DND-41 (cell line): ENCODE results near the gene SLC2A11.
A peak's percentile ranks its signal among the peaks of the same experiment; 100 is the strongest.

Experiments
- ATAC-seq: fragments of 200-7000 bp; cut with Tn5 transposase; 3 replicates; pipeline ENCODE4 v1.9.1; 2021; ENCODE audit warnings: low read depth; ENCODE audit not compliant: insufficient read depth
- DNase-seq: peaks from one replicate; pipeline ENCODE4 v3.0.0-alpha.2; 2020
- H2AFZ ChIP-seq: 2 replicates; pipeline ENCODE4 v1.6.0; 2012; ENCODE audit warnings: low read depth, low read length
- H3K27ac ChIP-seq: 2 replicates; pipeline ENCODE4 v1.5.1; 2012; ENCODE audit warnings: low read length, inconsistent platforms
- H3K27me3 ChIP-seq: fragments of 200-600 bp; sonication (generic); 2 replicates; pipeline ENCODE4 v1.6.0; 2012; ENCODE audit warnings: low read length, mild to moderate bottlenecking, inconsistent platforms; ENCODE audit not compliant: insufficient read depth, poor library complexity
- H3K36me3 ChIP-seq: 2 replicates; pipeline ENCODE4 v1.5.1; 2012; ENCODE audit warnings: low read length, inconsistent platforms; ENCODE audit not compliant: insufficient read depth
- H3K4me1 ChIP-seq: 2 replicates; pipeline ENCODE4 v1.5.1; 2012; ENCODE audit warnings: mild to moderate bottlenecking, low read length; ENCODE audit not compliant: insufficient read depth
- H3K4me2 ChIP-seq: 2 replicates; pipeline ENCODE4 v1.6.0; 2012; ENCODE audit warnings: mild to moderate bottlenecking, moderate library complexity, low read length, inconsistent platforms; ENCODE audit not compliant: insufficient read depth
- H3K4me3 ChIP-seq, 2 experiments: fragments of 200-600 bp in 1 of 2; shearing (Covaris generic) in 1 of 2; 2 replicates each; pipeline ENCODE4 v1.5.1; 2012 to 2016; ENCODE audit warnings: inconsistent platforms in 2 of 2, low read length in 2 of 2, mild to moderate bottlenecking in 2 of 2, low read depth in 1 of 2, moderate library complexity in 1 of 2
- H3K79me2 ChIP-seq: 2 replicates; pipeline ENCODE4 v1.6.0; 2012; ENCODE audit warnings: low read length, inconsistent platforms; ENCODE audit not compliant: insufficient read depth
- H3K9ac ChIP-seq: 2 replicates; pipeline ENCODE4 v1.6.0; 2012; ENCODE audit warnings: low read depth, mild to moderate bottlenecking, inconsistent platforms, low read length, moderate library complexity
- H3K9me3 ChIP-seq: 2 replicates; pipeline ENCODE4 v1.5.1; 2012; ENCODE audit warnings: low read length, moderate library complexity, mild to moderate bottlenecking, inconsistent platforms; ENCODE audit not compliant: insufficient read depth, severe bottlenecking
- H4K20me1 ChIP-seq: 2 replicates; pipeline ENCODE4 v1.6.0; 2012; ENCODE audit warnings: low read length; ENCODE audit not compliant: insufficient read depth
- CTCF ChIP-seq: IDR thresholded peaks from 2 replicates; pipeline ENCODE4 v1.5.1; 2012; ENCODE audit warnings: borderline replicate concordance, low read length, moderate library complexity, mild to moderate bottlenecking; ENCODE audit not compliant: poor library complexity, severe bottlenecking; ENCODE audit errors: extremely low read depth
- EZH2 ChIP-seq: IDR thresholded peaks from 3 replicates; pipeline ENCODE4 v1.6.1; 2012; ENCODE audit warnings: borderline replicate concordance, low read depth, mild to moderate bottlenecking, moderate library complexity, low read length, inconsistent platforms; ENCODE audit not compliant: severe bottlenecking

SLC2A11 gene

GRCh38 chr22:23849009-23850006 is 8.4 kb upstream of the SLC2A11 start:
- Histone ChIP-seq H4K20me1 (no peaks in the 10 kb centered on the region), H3K9ac (peak overlapping the region; percentile 44), H3K79me2 (no peaks in the 10 kb centered on the region), H2AFZ (peak overlapping the region; percentile 78), H3K4me3 (peak overlapping the region in 1 of 2 experiments; percentile 43; a peak in 2 of 4 replicates), H3K36me3 (no peaks in the 10 kb centered on the region), H3K4me1 (peaks cover 10% of the 10 kb centered on the region), H3K27ac (no peak overlapping the region), H3K9me3 (no peaks in the 10 kb centered on the region), H3K4me2 (peak overlapping the region; percentile 56), H3K27me3 (no peaks in the 10 kb centered on the region)
- peak; percentile 87 for DNase-seq
- TF ChIP-seq EZH2 (no peak), CTCF (peak; percentile 94)
- ATAC-seq = peak; percentile 95

GRCh38 chr22:23850136-23850611 is 7.5 kb upstream of the SLC2A11 start:
- no peak overlapping the region for H3K27ac ChIP-seq
- no peak overlapping the region for H2AFZ ChIP-seq
- DNase-seq = no peak
- no peak for TF ChIP-seq CTCF
- no peak for TF ChIP-seq EZH2
- no peaks in the 10 kb centered on the region for H3K27me3 ChIP-seq
- ATAC-seq = no peak
- no peaks in the 10 kb centered on the region for H3K79me2 ChIP-seq
- H3K4me2 ChIP-seq = no peak overlapping the region
- H3K4me3 ChIP-seq = no peak overlapping the region
- H4K20me1 ChIP-seq = no peaks in the 10 kb centered on the region
- H3K9ac ChIP-seq = no peak overlapping the region
- H3K4me1 ChIP-seq = peaks cover 10% of the 10 kb centered on the region
- H3K36me3 ChIP-seq = no peaks in the 10 kb centered on the region
- H3K9me3 ChIP-seq = no peaks in the 10 kb centered on the region

GRCh38 chr22:23856721-23857605 is 712 bp upstream of the SLC2A11 start:
- H3K27ac ChIP-seq = peak overlapping the region; percentile 80; the same call in 1 of the 2 replicates
- DNase-seq (no peak), ATAC-seq (peak; percentile 38)
- H3K9ac ChIP-seq = peak overlapping the region; percentile 79
- H3K4me3 ChIP-seq = peak overlapping the region; percentile 66 to 79; a peak in 3 of 4 replicates
- H3K4me1 ChIP-seq = peaks cover 24% of the 10 kb centered on the region
- H3K9me3 ChIP-seq = no peaks in the 10 kb centered on the region
- H4K20me1 ChIP-seq = no peaks in the 10 kb centered on the region
- H2AFZ ChIP-seq = peak overlapping the region; percentile 98
- H3K4me2 ChIP-seq = peak overlapping the region; percentile 91
- H3K36me3 ChIP-seq = no peaks in the 10 kb centered on the region
- no peaks in the 10 kb centered on the region for H3K27me3 ChIP-seq
- no peaks in the 10 kb centered on the region for H3K79me2 ChIP-seq
- no peak for TF ChIP-seq CTCF
- TF ChIP-seq EZH2 = no peak
